ENCODE data around the gene DSC1. TPM values are rescaled to one million over a fixed set of nuclear protein-coding genes. Genes with fewer than 3 reads are reported as not detected.

DSC1 gene
- total and polyA plus RNA-seq, 12 donors, result not detected

- intact Hi-C loops (cut with DNase I), result no loop called here
- no peak for DNase-seq
- H3K9me3 ChIP-seq (replicated peaks in 1 of 3), result no peaks in the 10 kb centered on the region
- H3K27me3 ChIP-seq, result no peaks in the 10 kb centered on the region
- TF ChIP-seq POLR2A (IDR thresholded peaks at IDR 0.05) (no peak), CTCF (IDR thresholded peaks at IDR 0.05) (no peak)
- WGBS, 4 donors, result 69 to 85% (median 74%) methylated on average over 3 of the region's 3 CpGs
- no peak overlapping the region for H3K4me3 ChIP-seq
- no peaks in the 10 kb centered on the region for H3K36me3 ChIP-seq (replicated peaks in 1 of 2)
- no peaks in the 10 kb centered on the region for H3K4me1 ChIP-seq (replicated peaks in 1 of 2)
- no peak overlapping the region for H3K27ac ChIP-seq
Observed at GRCh38 chr18:31097666-31098065, 65.0 kb downstream of the DSC1 start.

- WGBS, 4 donors, result 57 to 67% (median 62%) methylated on average over 2 of the region's 2 CpGs
- TF ChIP-seq POLR2A (IDR thresholded peaks at IDR 0.05) (no peak), CTCF (IDR thresholded peaks at IDR 0.05) (no peak)
- no peak overlapping the region for H3K4me3 ChIP-seq
- intact Hi-C loops (cut with DNase I), result no loop called here
- no peaks in the 10 kb centered on the region for H3K36me3 ChIP-seq (replicated peaks in 1 of 2)
- no peaks in the 10 kb centered on the region for H3K27me3 ChIP-seq
- no peak for DNase-seq
- H3K9me3 ChIP-seq (replicated peaks in 1 of 3), result no peaks in the 10 kb centered on the region
- no peak overlapping the region for H3K27ac ChIP-seq
- H3K4me1 ChIP-seq (replicated peaks in 1 of 2), result no peaks in the 10 kb centered on the region
Observed at GRCh38 chr18:31093880-31094279, 68.8 kb downstream of the DSC1 start.

GRCh38 chr18:31093294-31093693, 69.4 kb downstream of the DSC1 start:
- Histone ChIP-seq H3K9me3 (replicated peaks in 1 of 3) (no peaks in the 10 kb centered on the region), H3K27me3 (no peaks in the 10 kb centered on the region), H3K36me3 (replicated peaks in 1 of 2) (no peaks in the 10 kb centered on the region), H3K4me3 (no peak overlapping the region), H3K27ac (no peak overlapping the region), H3K4me1 (replicated peaks in 1 of 2) (no peaks in the 10 kb centered on the region)
- TF ChIP-seq CTCF (IDR thresholded peaks at IDR 0.05) (no peak), POLR2A (IDR thresholded peaks at IDR 0.05) (no peak)
- DNase-seq, result no peak
- intact Hi-C loops (cut with DNase I), result no loop called here
- WGBS, 4 donors, result 79 to 84% (median 82%) methylated on average over 3 of the region's 3 CpGs

GRCh38 chr18:31091350-31091749, 71.3 kb downstream of the DSC1 start:
- H3K36me3 ChIP-seq (replicated peaks in 1 of 2), result no peaks in the 10 kb centered on the region
- TF ChIP-seq POLR2A (IDR thresholded peaks at IDR 0.05), result no peak
- TF ChIP-seq CTCF (IDR thresholded peaks at IDR 0.05), result no peak
- intact Hi-C loops (cut with DNase I), result no loop called here
- no peaks in the 10 kb centered on the region for H3K9me3 ChIP-seq (replicated peaks in 1 of 3)
- DNase-seq, result no peak
- 65 to 88% (median 73%) methylated on average over 1 of the region's 1 CpG for WGBS, 4 donors
- H3K27me3 ChIP-seq, result no peaks in the 10 kb centered on the region
- no peak overlapping the region for H3K4me3 ChIP-seq
- H3K4me1 ChIP-seq (replicated peaks in 1 of 2), result no peaks in the 10 kb centered on the region
- no peak overlapping the region for H3K27ac ChIP-seq

Measured in adrenal gland (tissue), 12 donors.